ENCODE measurements around the gene NAA40.

NAA40 gene

GRCh38 chr11:63920939-63921417 lies 17.8 kb upstream of the NAA40 start:
- no peak for TF ChIP-seq Cebpa-rat (IDR thresholded peaks at IDR 0.05)
- H3K27ac ChIP-seq: no peak overlapping the region
- no peaks in the 10 kb centered on the region for H3K27me3 ChIP-seq
- H3K9me3 ChIP-seq (replicated peaks in 1 of 11): no peaks in the 10 kb centered on the region
- no peak overlapping the region for H3K4me3 ChIP-seq
- no peak overlapping the region for H3K9ac ChIP-seq
- H3K36me3 ChIP-seq: no peaks in the 10 kb centered on the region
- H3K4me2 ChIP-seq: peak overlapping the region in 4 of 11 experiments; percentile 1 to 17 (median 8); a peak in 2 of 22 replicates
- peaks cover 0 to 2% (median 0%) of the 10 kb centered on the region in 11 experiments; a peak in 7 of 22 replicates for H4K20me1 ChIP-seq
- peaks cover 28 to 46% (median 40%) of the 10 kb centered on the region in 10 experiments for H3K4me1 ChIP-seq

DNA sequence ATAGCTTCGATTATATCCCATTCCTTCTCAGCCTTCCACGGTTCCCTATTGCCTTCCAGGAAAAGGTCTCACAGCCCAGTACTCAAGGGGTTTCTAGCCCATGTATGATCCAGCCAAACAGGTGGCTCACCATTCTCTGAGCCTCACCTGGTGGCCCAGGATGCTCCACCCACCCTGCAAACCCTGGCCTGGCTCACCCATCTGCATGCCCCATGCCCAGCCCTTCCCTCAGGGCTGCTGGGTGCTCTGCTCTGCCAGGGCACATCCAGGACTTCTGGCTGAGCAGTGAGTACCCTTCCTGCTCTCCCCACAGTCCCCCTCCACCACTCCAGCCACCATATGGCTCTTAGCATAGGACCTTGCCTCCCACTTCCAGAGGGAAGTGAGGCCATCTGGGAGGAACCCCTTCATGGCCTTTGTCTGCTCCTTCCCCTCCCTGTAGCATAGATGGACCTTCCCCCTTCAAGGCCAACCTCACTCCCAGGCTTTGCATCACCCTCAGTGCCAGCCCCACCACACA lies 16.1 kb upstream of the NAA40 start:
- no peak for TF ChIP-seq Cebpa-rat (IDR thresholded peaks at IDR 0.05)
- Histone ChIP-seq H3K27ac (no peak overlapping the region), H3K4me3 (no peak overlapping the region), H3K36me3 (no peaks in the 10 kb centered on the region), H3K27me3 (no peaks in the 10 kb centered on the region), H4K20me1 (no peaks in the 10 kb centered on the region), H3K4me2 (peak overlapping the region in 1 of 11 experiments; percentile 29; a peak in 1 of 22 replicates), H3K4me1 (peaks cover 19 to 35% (median 32%) of the 10 kb centered on the region in 10 experiments), H3K9me3 (replicated peaks in 1 of 11) (no peaks in the 10 kb centered on the region), H3K9ac (no peak overlapping the region)

- Histone ChIP-seq H3K9ac (no peak overlapping the region), H3K27ac (no peak overlapping the region), H4K20me1 (no peaks in the 10 kb centered on the region), H3K4me1 (peaks cover 13 to 29% (median 26%) of the 10 kb centered on the region in 10 experiments), H3K4me3 (no peak overlapping the region), H3K4me2 (no peak overlapping the region), H3K27me3 (no peaks in the 10 kb centered on the region), H3K36me3 (no peaks in the 10 kb centered on the region), H3K9me3 (replicated peaks in 1 of 11) (no peaks in the 10 kb centered on the region)
- TF ChIP-seq Cebpa-rat (IDR thresholded peaks at IDR 0.05): no peak
Measured at GRCh38 chr11:63923319-63923718, 15.5 kb upstream of the NAA40 start.

GRCh38 chr11:63929616-63930015 lies 9.2 kb upstream of the NAA40 start:
- no peak for TF ChIP-seq Cebpa-rat (IDR thresholded peaks at IDR 0.05)
- no peak overlapping the region for H3K4me3 ChIP-seq
- no peaks in the 10 kb centered on the region for H3K36me3 ChIP-seq
- no peak overlapping the region for H3K4me2 ChIP-seq
- H3K9me3 ChIP-seq (replicated peaks in 1 of 11): no peaks in the 10 kb centered on the region
- no peaks in the 10 kb centered on the region for H3K27me3 ChIP-seq
- H3K9ac ChIP-seq: no peak overlapping the region
- no peaks in the 10 kb centered on the region for H4K20me1 ChIP-seq
- peaks cover 0 to 25% (median 18%) of the 10 kb centered on the region in 10 experiments; a peak in 16 of 20 replicates for H3K4me1 ChIP-seq
- no peak overlapping the region for H3K27ac ChIP-seq

- Histone ChIP-seq H3K4me3 (no peak overlapping the region), H3K9me3 (replicated peaks in 1 of 11) (no peaks in the 10 kb centered on the region), H3K4me2 (peak overlapping the region in 9 of 11 experiments; percentile 12 to 63 (median 50); a peak in 15 of 22 replicates), H3K36me3 (no peaks in the 10 kb centered on the region), H3K27ac (peak overlapping the region in 7 of 11 experiments; percentile 20 to 54 (median 40); a peak in 11 of 22 replicates), H3K27me3 (no peaks in the 10 kb centered on the region), H3K9ac (peak overlapping the region in 5 of 11 experiments; percentile 4 to 54 (median 26); a peak in 6 of 22 replicates), H4K20me1 (no peaks in the 10 kb centered on the region), H3K4me1 (peaks cover 0 to 26% (median 18%) of the 10 kb centered on the region in 10 experiments; a peak in 16 of 20 replicates)
- TF ChIP-seq Cebpa-rat (IDR thresholded peaks at IDR 0.05): no peak
Measured at GRCh38 chr11:63931045-63931444, 7.8 kb upstream of the NAA40 start.

- TF ChIP-seq Cebpa-rat (IDR thresholded peaks at IDR 0.05): no peak
- no peak overlapping the region for H3K4me3 ChIP-seq
- peaks cover 0 to 26% (median 18%) of the 10 kb centered on the region in 10 experiments; a peak in 16 of 20 replicates for H3K4me1 ChIP-seq
- no peaks in the 10 kb centered on the region for H4K20me1 ChIP-seq
- H3K27me3 ChIP-seq: no peaks in the 10 kb centered on the region
- peak overlapping the region in 6 of 11 experiments; percentile 23 to 54 (median 44); a peak in 7 of 22 replicates for H3K27ac ChIP-seq
- no peaks in the 10 kb centered on the region for H3K36me3 ChIP-seq
- no peaks in the 10 kb centered on the region for H3K9me3 ChIP-seq (replicated peaks in 1 of 11)
- 0 out of 22 replicates have a peak overlapping the region, but pooled peaks of 1 of the 11 experiments have one; percentile 16 for H3K9ac ChIP-seq
- H3K4me2 ChIP-seq: peak overlapping the region in 8 of 11 experiments; percentile 18 to 63 (median 52); a peak in 10 of 22 replicates
Measured at GRCh38 chr11:63931876-63932275, 6.9 kb upstream of the NAA40 start.

GRCh38 chr11:63933459-63933858 lies 5.3 kb upstream of the NAA40 start:
- Histone ChIP-seq H4K20me1 (no peaks in the 10 kb centered on the region), H3K36me3 (no peaks in the 10 kb centered on the region), H3K9me3 (replicated peaks in 1 of 11) (no peaks in the 10 kb centered on the region), H3K4me1 (peaks cover 0 to 35% (median 28%) of the 10 kb centered on the region in 10 experiments; a peak in 18 of 20 replicates), H3K4me2 (no peak overlapping the region), H3K4me3 (no peak overlapping the region), H3K27ac (no peak overlapping the region), H3K9ac (no peak overlapping the region), H3K27me3 (no peaks in the 10 kb centered on the region)
- TF ChIP-seq Cebpa-rat (IDR thresholded peaks at IDR 0.05): no peak

DNA sequence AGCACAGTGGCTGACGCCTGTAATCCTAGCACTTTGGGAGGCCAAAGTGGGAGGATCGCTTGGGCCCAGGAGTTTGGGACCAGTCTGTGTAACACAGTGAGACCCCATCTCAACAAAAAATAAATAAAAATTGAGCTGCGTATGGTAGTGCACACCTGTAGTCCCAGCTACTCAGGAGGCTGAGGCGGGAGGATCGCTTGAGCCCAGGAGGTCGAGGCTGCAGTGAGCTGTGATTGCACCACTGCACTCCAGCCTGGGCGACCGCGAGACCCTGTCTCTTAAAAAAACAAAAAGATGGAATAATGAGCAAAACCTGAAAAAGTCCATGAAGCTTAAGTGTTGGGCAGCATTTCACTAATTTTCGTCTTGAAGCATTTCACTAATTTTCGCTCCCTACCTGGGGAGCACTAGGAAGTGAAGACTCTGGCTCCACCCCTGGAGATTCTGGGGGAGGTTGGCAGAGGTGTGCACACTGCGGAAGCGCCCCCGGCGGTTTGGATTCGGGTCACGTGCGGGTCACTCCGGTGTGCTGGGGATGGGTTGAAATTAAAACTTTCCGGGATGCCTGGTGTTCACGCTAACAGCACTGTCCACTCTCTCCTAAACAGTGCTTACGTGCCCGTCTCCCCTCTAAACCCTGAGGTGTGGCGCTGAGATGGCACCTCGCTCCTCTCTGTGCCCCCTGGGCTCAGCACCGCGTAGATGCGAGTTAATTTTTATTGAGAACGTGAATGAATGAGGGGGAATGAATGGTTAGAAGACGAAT lies 906 bp upstream of the NAA40 start:
- Histone ChIP-seq H4K20me1 (peaks cover 0 to 23% (median 7%) of the 10 kb centered on the region in 11 experiments; a peak in 17 of 22 replicates), H3K9ac (peak overlapping the region; percentile 78 to 89 (median 83)), H3K9me3 (replicated peaks in 1 of 11) (no peaks in the 10 kb centered on the region)

DNA sequence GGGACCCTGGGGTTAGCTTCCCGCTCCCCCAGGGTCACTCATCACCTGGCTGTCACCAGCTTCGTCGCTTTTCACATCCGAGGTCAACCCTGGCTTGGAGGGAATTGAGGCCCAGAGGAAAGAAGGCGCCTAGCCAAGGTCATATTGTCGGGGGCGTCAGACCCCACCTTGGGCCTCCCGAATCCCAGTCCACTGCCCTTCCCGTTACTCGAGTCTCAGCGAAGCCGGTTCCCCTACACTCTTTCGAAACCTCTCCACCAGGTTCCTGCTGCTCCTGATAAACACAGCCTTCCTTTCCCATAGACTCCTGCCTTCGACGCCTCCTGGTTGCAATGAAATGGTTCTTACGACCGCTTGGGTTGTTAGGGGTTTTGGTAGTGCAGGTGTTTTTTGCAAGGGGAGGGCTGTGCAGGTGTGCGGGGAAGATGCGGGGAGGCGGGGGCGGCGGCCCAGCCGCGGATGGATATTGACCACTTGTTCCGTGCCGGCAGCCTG lies 642 bp downstream of the NAA40 start:
- Histone ChIP-seq H3K9me3 (replicated peaks in 1 of 11) (no peaks in the 10 kb centered on the region), H3K4me3 (peak overlapping the region; percentile 72 to 87 (median 78)), H3K4me2 (peak overlapping the region; percentile 93 to 99 (median 97)), H3K36me3 (peaks cover 0 to 25% (median 13%) of the 10 kb centered on the region in 11 experiments; a peak in 10 of 22 replicates), H3K27ac (peak overlapping the region; percentile 60 to 86 (median 79); a peak in 21 of 22 replicates), H3K4me1 (peaks cover 46 to 63% (median 52%) of the 10 kb centered on the region in 10 experiments), H3K27me3 (no peaks in the 10 kb centered on the region), H4K20me1 (peaks cover 11 to 38% (median 23%) of the 10 kb centered on the region in 11 experiments; a peak in 19 of 22 replicates), H3K9ac (peak overlapping the region; percentile 78 to 89 (median 83))
- no peak for TF ChIP-seq Cebpa-rat (IDR thresholded peaks at IDR 0.05)

More for the DNA sequence above, 906 bp upstream of the NAA40 start:
- Histone ChIP-seq H3K4me2 (peak overlapping the region; percentile 75 to 99 (median 97)), H3K27me3 (no peaks in the 10 kb centered on the region), H3K4me3 (peak overlapping the region; percentile 72 to 87 (median 78)), H3K27ac (peak overlapping the region in 8 of 11 experiments; percentile 8 to 83 (median 46); a peak in 14 of 22 replicates), H3K36me3 (peaks cover 0 to 16% (median 9%) of the 10 kb centered on the region in 11 experiments; a peak in 10 of 22 replicates), H3K4me1 (peaks cover 33 to 54% (median 44%) of the 10 kb centered on the region in 10 experiments)
- no peak for TF ChIP-seq Cebpa-rat (IDR thresholded peaks at IDR 0.05)

All from BLaER1 treated with 17β-estradiol and CSF1 and Interleukin-3, amounts not matched to agents 10 nM and 100 nM (cell line).